Mesangial cell (primary cell): ENCODE data around the gene DDX18. TPM values are rescaled to one million over a fixed set of nuclear protein-coding genes. Genes with fewer than 3 reads are reported as not detected.

Experiments used
- total RNA-seq: library from RNA; depleted of rRNA; stranded (reverse); fragments of >200 nt; gene quantifications from 2 replicates; pipeline ENCODE4 v1.2.3, GENCODE V29; 2015

The DDX18 gene
- total RNA-seq = 23.5 and 34.9 TPM in 2 replicates

DNA sequence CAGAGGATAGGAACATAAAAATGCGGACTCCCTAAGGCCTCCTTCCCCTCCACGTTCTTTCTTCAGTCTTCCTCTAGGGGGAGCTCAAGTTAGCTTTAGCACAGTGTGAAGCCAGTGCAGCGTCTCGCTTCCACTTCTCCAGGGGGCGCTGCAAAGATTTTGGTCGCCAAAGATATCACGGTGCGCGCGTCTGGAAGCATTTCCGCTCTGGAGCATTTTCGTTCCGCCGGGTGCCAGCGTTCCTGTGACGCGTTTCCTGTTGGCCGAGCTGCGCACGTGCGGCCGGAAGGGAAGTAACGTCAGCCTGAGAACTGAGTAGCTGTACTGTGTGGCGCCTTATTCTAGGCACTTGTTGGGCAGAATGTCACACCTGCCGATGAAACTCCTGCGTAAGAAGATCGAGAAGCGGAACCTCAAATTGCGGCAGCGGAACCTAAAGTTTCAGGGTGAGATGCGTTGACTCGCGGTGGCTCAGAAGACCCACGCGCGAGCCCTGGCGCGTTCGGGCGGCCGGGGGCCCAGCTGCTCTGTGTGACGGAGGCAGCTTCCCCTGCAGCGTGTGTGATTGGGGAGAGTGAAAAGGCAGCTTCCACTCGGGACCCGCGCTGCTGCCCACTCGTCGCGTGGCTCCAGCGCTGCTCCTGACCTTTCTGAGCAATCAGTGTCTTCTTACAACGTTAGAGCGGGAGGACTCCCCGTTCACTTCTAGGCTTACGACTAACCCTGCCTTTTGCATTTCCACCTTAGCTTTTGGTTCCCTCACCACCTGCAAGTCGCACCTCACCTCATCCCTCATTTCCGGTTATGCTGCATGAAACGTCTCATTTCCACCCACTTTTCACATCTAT is at the start of gene DDX18:
DDX18 (plus strand) TSS at position 275 of the 848 bp plus-strand sequence; CDS start at position 362, 87 bp downstream.

Other genes with a start within 250 kb of the DDX18 start
- 7.3 and 8.7 TPM in 2 replicates for gene CCDC93, start 199.4 kb downstream of the DDX18 start, total RNA-seq